Germinal center (tissue), 1 donor: ENCODE results near the gene RPL31.

ENCODE experiments used
- DNase-seq: peaks from one replicate; pipeline ENCODE4 v3.0.0; 2012; ENCODE audit warnings: mixed read lengths, low spot score

RPL31 gene

GRCh38 chr2:101001691-101002561 is at the start of gene RPL31:
RPL31 (plus strand) TSS chr2:101002289; CDS start chr2:101002702, 413 bp downstream.
- peak; percentile 95 for DNase-seq

GRCh38 chr2:100952512-100952911 is 49.6 kb upstream of the RPL31 start:
- DNase-seq, result no peak

- no peak for DNase-seq
Observed at GRCh38 chr2:100953406-100954043, 48.6 kb upstream of the RPL31 start.

DNA sequence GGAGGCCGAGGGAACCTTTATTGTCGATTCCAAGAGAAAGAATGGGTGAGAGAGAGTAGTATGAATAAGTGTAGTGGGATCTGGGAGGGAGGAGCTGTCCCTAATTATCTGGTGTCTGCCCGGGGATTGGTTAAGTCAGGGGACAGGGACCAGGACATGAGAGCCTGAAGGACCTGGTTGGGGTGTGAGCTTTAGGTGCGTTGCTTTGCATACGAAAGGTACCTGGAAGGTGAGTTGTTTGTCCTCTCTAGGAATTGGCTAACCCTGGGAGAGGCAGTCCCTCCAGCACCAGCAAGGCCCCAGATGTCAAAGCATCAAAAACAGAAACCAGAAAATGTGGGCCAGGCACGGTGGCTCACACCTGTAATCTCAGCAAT is 48.1 kb upstream of the RPL31 start:
- DNase-seq, result no peak

DNA sequence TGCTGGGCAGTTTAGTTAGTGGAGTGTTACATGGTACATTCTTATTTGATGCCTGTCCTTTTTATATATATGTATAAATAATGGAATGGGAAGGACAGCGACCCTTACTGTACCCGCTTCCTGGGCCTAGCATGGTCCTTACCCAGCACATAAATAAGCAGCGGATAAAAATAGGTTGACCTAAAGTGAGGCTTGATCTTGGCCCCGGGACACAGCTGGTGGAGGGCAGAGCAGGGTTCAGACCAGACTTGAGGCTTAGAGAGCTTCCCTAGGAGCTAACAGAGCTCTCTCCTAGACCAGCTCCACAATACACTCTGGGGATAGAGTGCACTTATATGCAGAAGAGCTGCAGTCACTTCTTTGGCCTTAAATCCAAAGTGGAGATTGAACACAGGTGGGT is 46.9 kb upstream of the RPL31 start:
- DNase-seq, result no peak

GRCh38 chr2:100956081-100956480 is 46.0 kb upstream of the RPL31 start:
- DNase-seq, result no peak

DNA sequence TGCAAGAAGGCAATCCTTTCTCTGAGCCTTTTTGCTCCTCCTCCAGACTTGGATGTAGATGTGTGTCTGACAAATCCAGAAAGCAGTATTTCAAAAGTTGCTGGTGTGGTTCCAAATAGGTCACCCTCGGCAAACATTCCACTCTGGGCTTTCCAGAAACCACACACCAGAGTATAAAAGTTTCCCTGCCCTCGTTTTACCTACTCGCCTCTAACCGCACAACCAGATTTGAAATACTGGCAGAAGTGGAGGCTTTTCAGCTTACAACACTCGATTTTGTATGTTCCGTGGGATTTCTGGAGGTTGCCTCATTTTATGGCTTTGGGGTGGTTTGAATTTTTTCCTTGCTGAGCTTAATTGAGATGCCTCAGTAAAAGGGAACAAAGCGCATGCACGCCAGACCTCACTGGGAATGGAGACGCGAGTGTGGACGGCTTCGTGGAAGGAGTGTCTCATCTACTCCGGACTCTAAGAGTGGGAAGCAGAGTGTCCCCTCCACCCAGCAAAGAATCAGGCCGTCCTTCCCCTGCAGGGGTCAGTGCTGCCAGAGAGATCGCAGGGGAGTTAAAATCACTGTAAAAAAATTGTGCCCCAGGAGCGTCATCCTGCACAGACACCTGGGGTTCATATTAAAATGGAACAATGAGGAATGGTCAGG is 44.0 kb upstream of the RPL31 start:
- DNase-seq, result no peak

- DNase-seq, result no peak
Observed at GRCh38 chr2:100959225-100959880, 42.7 kb upstream of the RPL31 start.

- DNase-seq, result no peak
Observed at GRCh38 chr2:100960688-100961087, 41.4 kb upstream of the RPL31 start.

DNA sequence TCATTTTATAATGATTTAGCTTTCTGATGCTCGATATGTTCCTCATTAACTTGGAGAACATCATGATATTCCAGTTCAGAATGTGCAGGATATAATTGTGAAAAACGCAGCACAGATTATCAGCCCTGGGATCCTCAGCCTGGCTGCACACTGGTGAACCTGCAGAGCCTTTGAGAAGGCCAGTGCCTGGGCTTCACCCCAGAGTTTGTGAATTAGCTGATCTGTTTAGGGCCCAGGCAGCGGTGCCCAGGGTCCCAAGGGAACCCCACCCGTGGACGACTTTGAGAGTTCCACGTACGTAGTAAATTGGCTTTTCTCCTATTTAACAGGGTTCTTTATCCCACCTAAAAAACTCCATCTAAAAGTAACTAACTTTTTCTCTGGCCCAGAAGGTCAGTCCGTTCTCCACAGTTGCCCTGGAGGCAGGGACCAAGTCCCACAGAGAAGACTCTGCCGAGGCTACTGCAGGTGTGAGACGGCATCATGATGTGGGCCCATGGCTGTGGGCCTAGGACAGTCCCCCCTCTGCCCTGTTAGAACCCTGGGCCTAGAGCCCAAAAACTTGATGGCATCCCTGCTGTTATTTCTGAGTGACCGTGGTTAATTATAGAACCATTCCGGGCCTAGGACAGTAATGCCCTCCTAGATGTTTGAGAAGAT is 39.6 kb upstream of the RPL31 start:
- DNase-seq, result no peak

GRCh38 chr2:100963026-100963375 is 39.1 kb upstream of the RPL31 start:
- DNase-seq, result no peak

- no peak for DNase-seq
Observed at GRCh38 chr2:100964222-100964621, 37.9 kb upstream of the RPL31 start.

GRCh38 chr2:100964681-100965169 is 37.4 kb upstream of the RPL31 start:
- DNase-seq, result no peak

GRCh38 chr2:100965596-100965995 is 36.5 kb upstream of the RPL31 start:
- DNase-seq, result no peak

DNA sequence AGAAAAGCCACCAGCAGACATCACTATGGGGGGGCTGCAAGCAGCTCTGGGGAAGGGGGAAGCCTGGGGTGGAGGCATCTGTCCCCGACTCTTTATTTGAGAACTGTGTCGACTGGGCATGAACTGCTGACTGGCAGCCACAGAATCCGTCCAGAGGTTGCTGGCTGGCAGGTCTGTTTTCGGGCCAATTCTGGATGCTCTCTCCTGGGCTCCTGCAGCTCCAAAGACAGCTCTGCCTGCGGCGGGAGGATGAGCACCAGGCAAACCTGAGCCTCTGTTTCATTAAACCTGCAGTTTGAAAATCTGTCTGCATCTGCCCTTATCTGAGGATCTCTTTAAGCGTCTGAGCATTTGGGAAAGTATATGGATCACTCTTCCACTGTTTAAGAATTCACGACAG is 34.4 kb upstream of the RPL31 start:
- DNase-seq, result no peak

- no peak for DNase-seq
Observed at GRCh38 chr2:100968146-100969145, 33.6 kb upstream of the RPL31 start.

DNA sequence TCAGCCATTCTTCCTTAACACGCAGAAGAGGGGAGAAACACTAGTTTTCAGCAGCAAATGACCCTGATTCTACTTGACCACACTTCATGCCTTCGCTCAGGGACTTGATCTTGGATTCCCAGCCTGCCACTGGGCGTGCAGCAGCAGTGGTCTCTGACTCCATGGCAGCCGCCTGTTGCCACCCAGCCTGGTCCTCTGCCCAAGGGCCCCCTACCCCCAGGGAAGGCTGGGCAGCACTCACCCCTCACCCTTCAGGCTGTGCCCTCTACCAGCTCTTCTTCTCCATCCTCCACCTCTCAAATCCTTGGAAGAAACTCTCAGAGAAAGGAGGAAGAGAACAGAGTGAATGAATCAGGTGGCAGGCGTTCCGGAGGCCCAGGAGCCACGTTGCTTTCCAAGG is 32.1 kb upstream of the RPL31 start:
- DNase-seq, result no peak

- DNase-seq, result no peak
Observed at GRCh38 chr2:100971221-100971620, 30.9 kb upstream of the RPL31 start.

DNA sequence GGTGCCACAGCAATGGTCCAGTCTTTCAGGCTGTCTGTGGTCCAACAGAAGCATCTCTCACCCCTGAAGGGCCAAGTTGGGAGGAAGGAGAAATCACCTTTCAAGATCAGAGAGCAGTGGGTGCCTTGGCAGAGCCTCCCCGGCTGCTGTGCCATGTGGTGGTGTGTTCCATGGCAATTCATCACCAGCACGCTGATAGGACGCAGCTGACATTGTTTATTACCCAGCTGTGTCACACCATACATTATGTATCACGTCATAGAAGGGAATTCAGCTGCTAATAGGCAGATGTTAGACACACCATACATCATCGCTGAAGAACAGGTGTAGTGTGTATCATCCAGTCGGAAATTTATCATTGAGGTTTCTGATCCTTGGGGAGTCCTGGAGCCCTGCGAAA is 29.6 kb upstream of the RPL31 start:
- no peak for DNase-seq

DNA sequence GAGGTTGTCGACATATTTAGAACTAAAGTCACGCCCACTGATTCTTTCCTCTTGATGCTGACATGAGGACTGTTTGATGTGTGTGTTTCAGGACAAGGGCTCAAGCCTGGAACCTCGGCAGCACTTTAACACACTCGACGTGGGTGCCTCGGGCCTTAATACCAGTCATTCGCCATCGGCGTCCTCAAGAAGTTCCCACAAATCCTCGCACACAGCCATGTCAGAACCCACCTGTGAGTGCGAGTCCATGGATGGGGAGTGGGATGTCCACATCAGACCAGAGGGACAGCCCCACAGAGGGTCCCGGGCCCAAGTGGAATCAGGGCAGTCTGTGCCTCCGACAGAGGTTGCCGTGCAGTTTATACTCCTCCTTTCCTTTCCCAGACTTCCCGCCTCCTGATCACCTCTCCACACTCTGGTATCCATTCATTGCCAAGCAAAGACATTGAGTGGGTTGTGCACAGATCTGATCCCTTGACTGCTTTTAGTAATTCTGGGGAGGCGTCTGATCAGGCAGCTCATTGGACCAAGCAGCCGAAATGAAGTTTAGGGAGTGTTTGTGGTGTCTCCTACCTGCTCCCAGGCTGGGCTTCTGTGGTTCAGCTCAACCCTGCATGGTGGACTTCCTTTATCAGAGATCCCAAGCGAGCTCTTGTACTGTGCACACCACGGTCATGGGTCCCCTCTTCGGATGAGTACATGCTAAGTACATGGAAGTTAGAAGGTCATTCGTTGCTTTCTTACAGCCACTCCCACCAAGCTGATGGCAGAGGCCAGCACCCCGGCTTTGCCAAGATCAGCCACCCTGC is 27.2 kb upstream of the RPL31 start:
- DNase-seq, result no peak
